SJSA1 (cell line): Measurements from ENCODE around the gene BBOX1. TPM values are rescaled to one million over a fixed set of nuclear protein-coding genes. Genes with fewer than 3 reads are reported as not detected.
"Not testable (repeated sequence)": the region's sequence is repeated elsewhere in the genome, so short reads cannot be mapped to it uniquely, and the experiment has no call there.

Source experiments
- DNase-seq, 2 experiments: peaks; one replicate each; pipeline ENCODE4 v3.0.0-alpha.2; 2015 to 2020; ENCODE audit warnings: low spot score in 2 of 2, low read depth in 1 of 2
- H3K27ac ChIP-seq: fragments of 250-450 bp; sonication (Bioruptor Pico); 2 replicates; pipeline ENCODE4 v1.5.1; 2020; ENCODE audit warnings: mild to moderate bottlenecking, moderate library complexity
- H3K27me3 ChIP-seq: fragments of 250-450 bp; sonication (Bioruptor Pico); replicated peaks from 2 replicates; pipeline ENCODE4 v1.5.1; 2020; ENCODE audit warnings: mild to moderate bottlenecking, moderate library complexity
- H3K36me3 ChIP-seq: fragments of 250-450 bp; sonication (Bioruptor Pico); 2 replicates; pipeline ENCODE4 v1.5.1; 2020; ENCODE audit warnings: mild to moderate bottlenecking
- H3K4me1 ChIP-seq: fragments of 250-450 bp; sonication (Bioruptor Pico); replicated peaks from 2 replicates; pipeline ENCODE4 v1.6.1; 2021; ENCODE audit warnings: mild to moderate bottlenecking
- H3K4me3 ChIP-seq: fragments of 250-450 bp; sonication (Bioruptor Pico); 2 replicates; pipeline ENCODE4 v1.5.1; 2020; ENCODE audit warnings: mild to moderate bottlenecking
- H3K9me3 ChIP-seq: fragments of 250-450 bp; sonication (Bioruptor Pico); replicated peaks from 2 replicates; pipeline ENCODE4 v1.5.1; 2020; ENCODE audit warnings: mild to moderate bottlenecking
- total RNA-seq: library from RNA; depleted of rRNA; stranded (reverse); fragments of >200 nt; shearing (Covaris generic); gene quantifications from 2 replicates; pipeline ENCODE4 v1.2.3, GENCODE V29; 2014; rRNA removed

Gene BBOX1
- total RNA-seq, 1 experiment from 2014 or later: not detected

DNA sequence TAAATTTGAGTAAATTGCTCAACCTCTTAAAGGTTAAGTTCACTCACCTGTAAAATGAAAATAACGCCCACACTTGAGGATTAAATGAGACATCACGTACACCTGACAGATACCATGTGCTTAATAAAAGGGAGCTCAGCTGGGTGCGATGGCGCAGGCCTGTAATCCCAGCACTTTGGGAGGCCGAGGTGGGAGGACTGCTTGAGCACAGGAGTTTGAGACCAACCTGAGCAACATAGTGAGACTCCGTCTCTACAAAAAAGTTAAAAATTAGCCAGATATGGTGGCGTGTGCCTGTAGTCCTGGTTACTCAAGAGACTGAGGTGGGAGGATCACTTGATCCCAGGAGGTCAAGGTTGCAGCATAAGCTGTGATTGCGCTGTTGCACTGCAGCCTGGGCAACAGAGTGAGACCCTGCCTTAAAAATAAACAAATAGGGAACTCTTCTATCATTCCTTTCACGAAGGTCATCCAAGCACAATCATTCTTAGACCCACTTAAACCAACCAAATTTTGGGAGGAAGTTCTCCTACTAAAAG is 134.1 kb downstream of the BBOX1 start:
- Histone ChIP-seq H3K4me3 (no peak overlapping the region), H3K9me3 (no peaks in the 10 kb centered on the region), H3K27me3 (no peaks in the 10 kb centered on the region), H3K4me1 (no peaks in the 10 kb centered on the region; the same call in 1 of the 2 replicates), H3K27ac (no peak overlapping the region), H3K36me3 (no peaks in the 10 kb centered on the region)
- DNase-seq: no peak

- H3K27ac ChIP-seq, H3K36me3 ChIP-seq, DNase-seq, H3K4me3 ChIP-seq, H3K9me3 ChIP-seq, H3K27me3 ChIP-seq, H3K4me1 ChIP-seq: not testable (repeated sequence)
These were observed 134.9 kb downstream of the BBOX1 start for GRCh38 chr11:27175562-27175961.

Other genes starting within 250 kb of the BBOX1 start
- 2.6 and 4.9 TPM in 2 replicates for gene FIBIN, start 46.7 kb upstream of the BBOX1 start, total RNA-seq